Ishikawa (cell line): Measurements from ENCODE around the gene LRRC8D.

Experiments used
- CREB1 ChIP-seq: IDR thresholded peaks from 2 replicates; pipeline ENCODE4 v1.6.1; 2012; ENCODE audit warnings: low read depth
- EGR1 ChIP-seq: IDR thresholded peaks from 2 replicates; pipeline ENCODE4 v1.6.1; 2012
- FOXM1 ChIP-seq: IDR thresholded peaks from 2 replicates; pipeline ENCODE4 v1.6.1; 2012; ENCODE audit warnings: low read depth, borderline replicate concordance
- NFIC ChIP-seq: IDR thresholded peaks from 2 replicates; pipeline ENCODE4 v1.6.1; 2012
- REST ChIP-seq: IDR thresholded peaks from 2 replicates; pipeline ENCODE4 v1.6.1; 2012; ENCODE audit warnings: low read depth, mild to moderate bottlenecking
- TAF1 ChIP-seq: IDR thresholded peaks from 2 replicates; pipeline ENCODE4 v1.6.1; 2012; ENCODE audit warnings: low read depth, mild to moderate bottlenecking
- TF ChIP-seq, protein P1 (sequence below): IDR thresholded peaks from 2 replicates; pipeline ENCODE4 v1.6.1; 2012
- TF ChIP-seq, protein P2 (sequence below): IDR thresholded peaks from 2 replicates; pipeline ENCODE4 v1.6.1; 2012

- TF ChIP-seq REST = no peak
- TF ChIP-seq CREB1 = no peak
- TF ChIP-seq, protein P1, sequence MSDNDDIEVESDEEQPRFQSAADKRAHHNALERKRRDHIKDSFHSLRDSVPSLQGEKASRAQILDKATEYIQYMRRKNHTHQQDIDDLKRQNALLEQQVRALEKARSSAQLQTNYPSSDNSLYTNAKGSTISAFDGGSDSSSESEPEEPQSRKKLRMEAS = no peak
- no peak for TF ChIP-seq NFIC
- no peak for TF ChIP-seq TAF1
- TF ChIP-seq EGR1 = no peak
- TF ChIP-seq, protein P2, sequence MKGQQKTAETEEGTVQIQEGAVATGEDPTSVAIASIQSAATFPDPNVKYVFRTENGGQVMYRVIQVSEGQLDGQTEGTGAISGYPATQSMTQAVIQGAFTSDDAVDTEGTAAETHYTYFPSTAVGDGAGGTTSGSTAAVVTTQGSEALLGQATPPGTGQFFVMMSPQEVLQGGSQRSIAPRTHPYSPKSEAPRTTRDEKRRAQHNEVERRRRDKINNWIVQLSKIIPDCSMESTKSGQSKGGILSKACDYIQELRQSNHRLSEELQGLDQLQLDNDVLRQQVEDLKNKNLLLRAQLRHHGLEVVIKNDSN = no peak
- TF ChIP-seq FOXM1 = no peak
Observed at GRCh38 chr1:89929467-89930063, 108.7 kb downstream of the LRRC8D start.
